Nephron progenitor cell (in vitro differentiated cells): ENCODE results near the gene GNPNAT1.
"Not testable (repeated sequence)": the region's sequence is repeated elsewhere in the genome, so short reads cannot be mapped to it uniquely, and the experiment has no call there.

Experiments
- DNase-seq: peaks from one replicate; pipeline ENCODE4 v3.0.0; 2021
- H3K27ac Mint-ChIP-seq: 2 replicates; pipeline ENCODE4 v1.8.0; 2021; ENCODE audit warnings: mild to moderate bottlenecking, moderate library complexity, mixed read lengths
- H3K27me3 Mint-ChIP-seq: 2 replicates; pipeline ENCODE4 v1.8.0; 2021; ENCODE audit warnings: mild to moderate bottlenecking, low read depth, mixed read lengths; ENCODE audit not compliant: poor library complexity
- H3K36me3 Mint-ChIP-seq: 2 replicates; pipeline ENCODE4 v1.8.0; 2021; ENCODE audit warnings: low read depth, mixed read lengths
- H3K4me1 Mint-ChIP-seq: 2 replicates; pipeline ENCODE4 v1.8.0; 2021; ENCODE audit warnings: mixed read lengths
- H3K4me3 Mint-ChIP-seq: 2 replicates; pipeline ENCODE4 v1.8.0; 2021; ENCODE audit warnings: mild to moderate bottlenecking, moderate library complexity, mixed read lengths
- H3K9me3 Mint-ChIP-seq: 2 replicates; pipeline ENCODE4 v1.8.0; 2021; ENCODE audit warnings: mild to moderate bottlenecking, moderate library complexity, mixed read lengths
- CTCF ChIP-seq: fragments of 200-600 bp; sonication (generic); IDR thresholded peaks from 2 replicates; pipeline ENCODE4 v1.5.0; 2021; ENCODE audit warnings: antibody characterized with exemption

Gene GNPNAT1

GRCh38 chr14:52735921-52736489 is 55.4 kb downstream of the GNPNAT1 start:
- H3K27me3 Mint-ChIP-seq = no peaks in the 10 kb centered on the region
- H3K36me3 Mint-ChIP-seq = peaks cover 70% of the 10 kb centered on the region
- peaks cover 19% of the 10 kb centered on the region for H3K9me3 Mint-ChIP-seq
- peaks cover 27% of the 10 kb centered on the region for H3K4me1 Mint-ChIP-seq
- no peak for TF ChIP-seq CTCF
- DNase-seq = no peak
- peak overlapping the region; percentile 57 for H3K27ac Mint-ChIP-seq
- no peak overlapping the region for H3K4me3 Mint-ChIP-seq

- peaks cover 19% of the 10 kb centered on the region for H3K9me3 Mint-ChIP-seq
- H3K27ac Mint-ChIP-seq = no peak overlapping the region
- H3K36me3 Mint-ChIP-seq = peaks cover 62% of the 10 kb centered on the region
- H3K4me1 Mint-ChIP-seq = peaks cover 39% of the 10 kb centered on the region
- no peaks in the 10 kb centered on the region for H3K27me3 Mint-ChIP-seq
- TF ChIP-seq CTCF = no peak
- H3K4me3 Mint-ChIP-seq = no peak overlapping the region
- no peak for DNase-seq
Observed at GRCh38 chr14:52733824-52734223, 57.6 kb downstream of the GNPNAT1 start.

GRCh38 chr14:52730709-52731111 is 60.7 kb downstream of the GNPNAT1 start:
- H3K27me3 Mint-ChIP-seq = no peaks in the 10 kb centered on the region
- H3K4me1 Mint-ChIP-seq = peaks cover 32% of the 10 kb centered on the region
- peak overlapping the region; percentile 98 for H3K27ac Mint-ChIP-seq
- H3K4me3 Mint-ChIP-seq = peak overlapping the region; percentile 99
- H3K36me3 Mint-ChIP-seq = peaks cover 63% of the 10 kb centered on the region
- no peak for DNase-seq
- H3K9me3 Mint-ChIP-seq = peaks cover 19% of the 10 kb centered on the region
- no peak for TF ChIP-seq CTCF

- peak; percentile 100 for DNase-seq
- Mint-ChIP-seq H3K36me3 (peaks cover 67% of the 10 kb centered on the region), H3K4me3 (peak within 1 kb of the TSS; percentile 99), H3K9me3 (peaks cover 19% of the 10 kb centered on the region), H3K27me3 (no peaks in the 10 kb centered on the region), H3K4me1 (peaks cover 32% of the 10 kb centered on the region), H3K27ac (peak within 1 kb of the TSS; percentile 98)
- TF ChIP-seq CTCF = no peak
Observed at GRCh38 chr14:52729925-52730708, 61.3 kb downstream of the GNPNAT1 start, which contains the start of gene STYX. Gene STYX (plus strand): TSS chr14:52730166. CDS start chr14:52730475, 309 bp downstream.

- H3K27ac Mint-ChIP-seq = peak overlapping the region; percentile 97
- H3K9me3 Mint-ChIP-seq = peaks cover 19% of the 10 kb centered on the region
- TF ChIP-seq CTCF = no peak
- DNase-seq = no peak
- H3K36me3 Mint-ChIP-seq = peaks cover 68% of the 10 kb centered on the region
- H3K4me1 Mint-ChIP-seq = peaks cover 32% of the 10 kb centered on the region
- peak overlapping the region; percentile 99 for H3K4me3 Mint-ChIP-seq
- no peaks in the 10 kb centered on the region for H3K27me3 Mint-ChIP-seq
Observed at GRCh38 chr14:52729585-52729924, 61.9 kb downstream of the GNPNAT1 start.

- Mint-ChIP-seq H3K4me3 (peak overlapping the region; percentile 58), H3K36me3 (peaks cover 65% of the 10 kb centered on the region), H3K4me1 (peaks cover 27% of the 10 kb centered on the region), H3K9me3 (peaks cover 14% of the 10 kb centered on the region)
- not testable (repeated sequence) for H3K27ac Mint-ChIP-seq, DNase-seq, H3K27me3 Mint-ChIP-seq
Observed at GRCh38 chr14:52729035-52729434, 62.4 kb downstream of the GNPNAT1 start.

GRCh38 chr14:52727509-52727908 is 63.9 kb downstream of the GNPNAT1 start:
- H3K9me3 Mint-ChIP-seq, DNase-seq, H3K4me3 Mint-ChIP-seq, H3K27me3 Mint-ChIP-seq, H3K27ac Mint-ChIP-seq: not testable (repeated sequence)
- H3K4me1 Mint-ChIP-seq = peaks cover 14% of the 10 kb centered on the region
- H3K36me3 Mint-ChIP-seq = peaks cover 62% of the 10 kb centered on the region
